ENCODE results near the gene UGT1A5.

The UGT1A5 gene

GRCh38 chr2:233799087-233799665 is 86.5 kb downstream of the UGT1A5 start:
- Histone ChIP-seq H3K4me2 (ENCODE audit: low read length) (no peak overlapping the region), H3K4me3 (ENCODE audit: low read depth, low read length) (no peak overlapping the region)
- no peak for TF ChIP-seq CTCF (IDR thresholded peaks at IDR 0.05)

GRCh38 chr2:233799716-233800115 is 87.0 kb downstream of the UGT1A5 start:
- no peaks in the 10 kb centered on the region for H3K27me3 ChIP-seq (ENCODE audit: control insufficient read depth, insufficient read depth, low read length)
- H3K4me3 ChIP-seq (ENCODE audit: low read depth, low read length) = no peak overlapping the region
- no peak overlapping the region for H3K27ac ChIP-seq
- no peaks in the 10 kb centered on the region for H3K79me2 ChIP-seq
- no peak overlapping the region for H3K9ac ChIP-seq
- H3K4me1 ChIP-seq = no peaks in the 10 kb centered on the region
- no peak for TF ChIP-seq CTCF (IDR thresholded peaks at IDR 0.05)
- H3K4me2 ChIP-seq (ENCODE audit: low read length) = no peak overlapping the region
- no peaks in the 10 kb centered on the region for H3K9me3 ChIP-seq (ENCODE audit: control insufficient read depth, low read length)
- no peak overlapping the region for H2AFZ ChIP-seq
- no peaks in the 10 kb centered on the region for H3K36me3 ChIP-seq (ENCODE audit: control insufficient read depth, insufficient read depth, low read length)

More at GRCh38 chr2:233799087-233799665, 86.5 kb downstream of the UGT1A5 start:
- no peak overlapping the region for H3K9ac ChIP-seq
- H3K4me1 ChIP-seq = no peaks in the 10 kb centered on the region
- no peaks in the 10 kb centered on the region for H3K27me3 ChIP-seq (ENCODE audit: control insufficient read depth, insufficient read depth, low read length)
- H3K36me3 ChIP-seq (ENCODE audit: control insufficient read depth, insufficient read depth, low read length) = no peaks in the 10 kb centered on the region
- H3K9me3 ChIP-seq (ENCODE audit: control insufficient read depth, low read length) = no peaks in the 10 kb centered on the region
- H2AFZ ChIP-seq = no peak overlapping the region
- H3K79me2 ChIP-seq = no peaks in the 10 kb centered on the region
- no peak overlapping the region for H3K27ac ChIP-seq

DNA sequence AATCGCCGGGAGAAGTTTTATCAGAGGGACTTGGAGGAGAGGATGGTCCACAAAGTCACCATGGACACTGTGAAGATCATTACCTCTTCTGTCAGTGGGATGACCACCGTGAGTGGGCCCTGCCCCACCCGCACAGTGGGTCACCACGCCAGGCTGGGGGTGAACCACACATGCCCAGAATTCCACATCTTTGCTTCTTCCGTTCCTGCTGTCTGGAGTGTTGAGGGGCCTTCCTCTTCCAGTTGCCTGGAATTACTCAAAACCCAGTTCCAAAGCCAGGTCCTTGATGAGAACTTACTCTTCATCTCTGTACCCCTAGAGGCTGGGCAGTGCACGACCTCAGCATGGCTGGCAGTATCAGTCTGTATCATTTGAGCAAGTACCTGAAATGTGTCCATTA is 87.5 kb downstream of the UGT1A5 start:
- no peak overlapping the region for H3K27ac ChIP-seq
- H3K27me3 ChIP-seq (ENCODE audit: control insufficient read depth, insufficient read depth, low read length) = no peaks in the 10 kb centered on the region
- no peak overlapping the region for H2AFZ ChIP-seq
- H3K4me2 ChIP-seq (ENCODE audit: low read length) = no peak overlapping the region
- no peaks in the 10 kb centered on the region for H3K9me3 ChIP-seq (ENCODE audit: control insufficient read depth, low read length)
- H3K4me3 ChIP-seq (ENCODE audit: low read depth, low read length) = no peak overlapping the region
- H3K79me2 ChIP-seq = no peaks in the 10 kb centered on the region
- no peaks in the 10 kb centered on the region for H3K36me3 ChIP-seq (ENCODE audit: control insufficient read depth, insufficient read depth, low read length)
- no peaks in the 10 kb centered on the region for H3K4me1 ChIP-seq
- no peak overlapping the region for H3K9ac ChIP-seq
- TF ChIP-seq CTCF (IDR thresholded peaks at IDR 0.05) = no peak

DNA sequence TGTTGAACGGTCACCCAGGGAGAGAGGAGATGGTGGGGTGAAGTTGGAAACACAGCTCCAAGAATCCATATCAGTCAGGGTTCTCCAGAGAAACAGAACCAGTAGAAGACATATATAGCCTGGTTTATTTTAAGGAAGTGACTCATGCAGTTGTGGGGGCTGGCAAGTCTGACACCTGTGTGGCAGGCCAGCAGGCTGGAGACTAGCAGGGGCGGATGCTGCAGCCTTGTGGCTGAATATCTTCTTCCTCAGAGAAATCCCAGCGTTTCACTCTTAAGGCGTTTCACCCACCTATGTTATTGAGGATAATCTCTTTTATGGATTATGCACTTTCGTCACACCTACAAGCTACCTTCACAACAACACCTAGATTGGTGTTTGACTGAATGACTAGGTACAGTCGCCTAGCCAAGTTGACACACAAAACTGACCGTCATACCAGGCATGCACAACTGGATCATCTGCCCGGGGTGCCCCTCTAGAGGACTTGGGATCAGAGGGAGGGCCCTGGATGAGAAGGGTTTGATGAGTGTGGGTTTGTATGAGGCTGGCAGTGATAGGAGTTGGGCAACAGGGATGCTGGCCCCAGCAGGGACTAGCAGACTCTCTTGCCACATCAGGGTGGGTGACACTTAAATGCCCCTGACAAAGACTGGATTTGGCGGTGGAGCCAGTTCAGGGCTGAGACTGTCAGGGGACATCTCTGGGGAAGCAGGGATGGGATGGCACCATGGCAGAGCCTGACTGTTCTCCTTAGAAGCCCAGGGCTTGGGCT is 88.8 kb downstream of the UGT1A5 start:
- no peaks in the 10 kb centered on the region for H3K9me3 ChIP-seq (ENCODE audit: control insufficient read depth, low read length)
- no peak overlapping the region for H3K4me2 ChIP-seq (ENCODE audit: low read length)
- H3K27me3 ChIP-seq (ENCODE audit: control insufficient read depth, insufficient read depth, low read length) = no peaks in the 10 kb centered on the region
- no peak overlapping the region for H3K27ac ChIP-seq
- H3K79me2 ChIP-seq = no peaks in the 10 kb centered on the region
- no peak for TF ChIP-seq CTCF (IDR thresholded peaks at IDR 0.05)
- no peak overlapping the region for H3K4me3 ChIP-seq (ENCODE audit: low read depth, low read length)
- H2AFZ ChIP-seq = no peak overlapping the region
- no peaks in the 10 kb centered on the region for H3K4me1 ChIP-seq
- H3K9ac ChIP-seq = no peak overlapping the region
- H3K36me3 ChIP-seq (ENCODE audit: control insufficient read depth, insufficient read depth, low read length) = no peaks in the 10 kb centered on the region

Measured in parathyroid adenoma (tissue), 2 donors.